ENCODE data around the gene STUM. TPM values are rescaled to one million over a fixed set of nuclear protein-coding genes. Genes with fewer than 3 reads are reported as not detected.
"Not testable (repeated sequence)": the region's sequence is repeated elsewhere in the genome, so short reads cannot be mapped to it uniquely, and the experiment has no call there.

STUM gene
- polyA plus RNA-seq, 1 donor (not counting 4 experiments of a cell fraction or from before 2014, with no cell fraction given), result 0.01 TPM

- Histone ChIP-seq H3K9me3 (ENCODE audit: control insufficient read depth, low read depth, low read length) (no peaks in the 10 kb centered on the region), H3K27me3 (ENCODE audit: control insufficient read depth, extremely low read depth, insufficient read depth, low read length) (peaks cover 3% of the 10 kb centered on the region), H3K9ac (ENCODE audit: control insufficient read depth, extremely low read depth, insufficient read depth, low read length) (no peak overlapping the region), H3K9me1 (ENCODE audit: control insufficient read depth, extremely low read depth, insufficient read depth, low read length) (no peaks in the 10 kb centered on the region), H3K4me3 (ENCODE audit: control insufficient read depth in 2 of 3, extremely low read depth in 1 of 3, insufficient read depth in 2 of 3, low read depth in 1 of 3, low read length in 3 of 3) (no peak overlapping the region), H4K20me1 (ENCODE audit: control insufficient read depth, extremely low read depth, insufficient read depth, low read length) (no peaks in the 10 kb centered on the region), H3K4me1 (ENCODE audit: control insufficient read depth, extremely low read depth, insufficient read depth, low read length) (no peaks in the 10 kb centered on the region), H3K36me3 (ENCODE audit: control insufficient read depth in 2 of 2, extremely low read depth in 1 of 2, insufficient read depth in 2 of 2, low read length in 2 of 2) (no peaks in the 10 kb centered on the region), H3K27ac (ENCODE audit: control insufficient read depth, insufficient read depth, low read length) (no peak overlapping the region), H2AFZ (ENCODE audit: control insufficient read depth, low read length) (no peak overlapping the region), H3K79me2 (ENCODE audit: control insufficient read depth, insufficient read depth, low read length) (no peaks in the 10 kb centered on the region), H3K4me2 (ENCODE audit: control insufficient read depth, extremely low read depth, insufficient read depth, low read depth, low read length) (no peak overlapping the region)
- dilution Hi-C loops (cut with MboI; ENCODE audit: extremely low pct_ligation_motif_present, low sequenced_read_pairs), result no loop called here
- no peak for TF ChIP-seq EZH2 (IDR thresholded peaks at IDR 0.05; ENCODE audit: low read length)
- TF ChIP-seq, protein P1, sequence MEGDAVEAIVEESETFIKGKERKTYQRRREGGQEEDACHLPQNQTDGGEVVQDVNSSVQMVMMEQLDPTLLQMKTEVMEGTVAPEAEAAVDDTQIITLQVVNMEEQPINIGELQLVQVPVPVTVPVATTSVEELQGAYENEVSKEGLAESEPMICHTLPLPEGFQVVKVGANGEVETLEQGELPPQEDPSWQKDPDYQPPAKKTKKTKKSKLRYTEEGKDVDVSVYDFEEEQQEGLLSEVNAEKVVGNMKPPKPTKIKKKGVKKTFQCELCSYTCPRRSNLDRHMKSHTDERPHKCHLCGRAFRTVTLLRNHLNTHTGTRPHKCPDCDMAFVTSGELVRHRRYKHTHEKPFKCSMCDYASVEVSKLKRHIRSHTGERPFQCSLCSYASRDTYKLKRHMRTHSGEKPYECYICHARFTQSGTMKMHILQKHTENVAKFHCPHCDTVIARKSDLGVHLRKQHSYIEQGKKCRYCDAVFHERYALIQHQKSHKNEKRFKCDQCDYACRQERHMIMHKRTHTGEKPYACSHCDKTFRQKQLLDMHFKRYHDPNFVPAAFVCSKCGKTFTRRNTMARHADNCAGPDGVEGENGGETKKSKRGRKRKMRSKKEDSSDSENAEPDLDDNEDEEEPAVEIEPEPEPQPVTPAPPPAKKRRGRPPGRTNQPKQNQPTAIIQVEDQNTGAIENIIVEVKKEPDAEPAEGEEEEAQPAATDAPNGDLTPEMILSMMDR (optimal IDR thresholded peaks at IDR 0.05 in 1 of 3, IDR thresholded peaks at IDR 0.05 in 1 of 3, conservative IDR thresholded peaks at IDR 0.05 in 1 of 3; ENCODE audit: extremely low read depth in 1 of 3, insufficient read depth in 2 of 3, low read length in 3 of 3), result no peak
- DNase-seq (ENCODE audit: low read depth, low spot score) (no peak), FAIRE-seq (no peak)
Measured at GRCh38 chr1:226616636-226617035, 68.1 kb downstream of the STUM start.

DNA sequence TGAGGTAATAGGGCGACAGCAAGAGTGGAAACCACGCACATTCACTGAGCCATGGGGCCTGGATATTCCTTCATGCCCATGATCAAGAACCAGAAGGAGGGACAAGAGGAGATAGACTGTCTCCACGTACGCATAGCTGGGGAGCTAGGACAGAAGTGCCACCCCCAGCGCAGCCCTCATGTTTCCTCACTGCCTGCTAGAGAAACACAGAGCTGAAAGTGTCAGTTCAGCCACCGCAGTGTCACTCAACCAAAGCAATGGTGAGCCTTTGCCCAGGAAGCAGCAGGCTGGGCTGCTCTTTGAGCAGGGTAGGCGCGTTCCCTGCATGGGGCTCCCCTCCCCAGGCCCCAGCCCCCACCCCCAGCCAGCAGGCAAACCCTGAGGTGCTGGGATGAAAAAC is 68.5 kb downstream of the STUM start:
- H3K36me3 ChIP-seq (ENCODE audit: control insufficient read depth in 2 of 2, extremely low read depth in 1 of 2, insufficient read depth in 2 of 2, low read length in 2 of 2), result no peaks in the 10 kb centered on the region
- no peak overlapping the region for H2AFZ ChIP-seq (ENCODE audit: control insufficient read depth, low read length)
- H3K27me3 ChIP-seq (ENCODE audit: control insufficient read depth, extremely low read depth, insufficient read depth, low read length), result peaks cover 3% of the 10 kb centered on the region
- TF ChIP-seq, protein P1 (optimal IDR thresholded peaks at IDR 0.05 in 1 of 3, IDR thresholded peaks at IDR 0.05 in 1 of 3, conservative IDR thresholded peaks at IDR 0.05 in 1 of 3; ENCODE audit: extremely low read depth in 1 of 3, insufficient read depth in 2 of 3, low read length in 3 of 3), result no peak
- TF ChIP-seq EZH2 (IDR thresholded peaks at IDR 0.05; ENCODE audit: low read length), result no peak
- H3K9me3 ChIP-seq (ENCODE audit: control insufficient read depth, low read depth, low read length), result no peaks in the 10 kb centered on the region
- H3K79me2 ChIP-seq (ENCODE audit: control insufficient read depth, insufficient read depth, low read length), result no peaks in the 10 kb centered on the region
- no peak for FAIRE-seq
- no peak overlapping the region for H3K27ac ChIP-seq (ENCODE audit: control insufficient read depth, insufficient read depth, low read length)
- H3K4me3 ChIP-seq (ENCODE audit: control insufficient read depth in 2 of 3, extremely low read depth in 1 of 3, insufficient read depth in 2 of 3, low read depth in 1 of 3, low read length in 3 of 3), result no peak overlapping the region
- no peaks in the 10 kb centered on the region for H3K9me1 ChIP-seq (ENCODE audit: control insufficient read depth, extremely low read depth, insufficient read depth, low read length)
- no peaks in the 10 kb centered on the region for H4K20me1 ChIP-seq (ENCODE audit: control insufficient read depth, extremely low read depth, insufficient read depth, low read length)
- dilution Hi-C loops (cut with MboI; ENCODE audit: extremely low pct_ligation_motif_present, low sequenced_read_pairs), result no loop called here
- DNase-seq (ENCODE audit: low read depth, low spot score), result no peak
- no peak overlapping the region for H3K9ac ChIP-seq (ENCODE audit: control insufficient read depth, extremely low read depth, insufficient read depth, low read length)
- no peak overlapping the region for H3K4me2 ChIP-seq (ENCODE audit: control insufficient read depth, extremely low read depth, insufficient read depth, low read depth, low read length)
- H3K4me1 ChIP-seq (ENCODE audit: control insufficient read depth, extremely low read depth, insufficient read depth, low read length), result no peaks in the 10 kb centered on the region

DNA sequence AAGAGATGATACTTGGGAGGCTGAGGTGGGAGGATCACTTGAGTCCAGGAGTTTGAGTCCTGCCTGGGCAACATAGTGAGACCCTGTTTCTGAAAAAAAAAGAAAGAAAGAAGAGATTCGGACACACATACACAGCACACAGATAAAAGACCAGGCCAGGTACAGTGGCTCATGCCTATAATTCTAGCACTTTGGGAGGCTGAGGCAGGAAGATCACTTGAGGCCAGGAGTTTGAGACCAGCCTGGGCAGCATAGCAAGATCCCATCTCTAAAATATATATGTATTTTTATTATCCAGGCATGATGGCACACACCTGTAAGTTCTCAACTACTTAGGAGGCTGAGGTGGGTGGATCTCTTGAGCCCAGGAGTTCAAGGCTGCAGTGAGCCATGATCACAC is 69.2 kb downstream of the STUM start:
- DNase-seq (ENCODE audit: low read depth, low spot score); H3K27me3 ChIP-seq (ENCODE audit: control insufficient read depth, extremely low read depth, insufficient read depth, low read length); H3K9ac ChIP-seq (ENCODE audit: control insufficient read depth, extremely low read depth, insufficient read depth, low read length); H3K36me3 ChIP-seq (ENCODE audit: control insufficient read depth in 2 of 2, extremely low read depth in 1 of 2, insufficient read depth in 2 of 2, low read length in 2 of 2); dilution Hi-C loops (cut with MboI; ENCODE audit: extremely low pct_ligation_motif_present, low sequenced_read_pairs); H3K4me3 ChIP-seq (ENCODE audit: control insufficient read depth in 2 of 3, extremely low read depth in 1 of 3, insufficient read depth in 2 of 3, low read depth in 1 of 3, low read length in 3 of 3); FAIRE-seq; H3K4me2 ChIP-seq (ENCODE audit: control insufficient read depth, extremely low read depth, insufficient read depth, low read depth, low read length); H3K9me1 ChIP-seq (ENCODE audit: control insufficient read depth, extremely low read depth, insufficient read depth, low read length); H3K27ac ChIP-seq (ENCODE audit: control insufficient read depth, insufficient read depth, low read length); H3K79me2 ChIP-seq (ENCODE audit: control insufficient read depth, insufficient read depth, low read length); H3K4me1 ChIP-seq (ENCODE audit: control insufficient read depth, extremely low read depth, insufficient read depth, low read length); H3K9me3 ChIP-seq (ENCODE audit: control insufficient read depth, low read depth, low read length); H2AFZ ChIP-seq (ENCODE audit: control insufficient read depth, low read length); H4K20me1 ChIP-seq (ENCODE audit: control insufficient read depth, extremely low read depth, insufficient read depth, low read length): not testable (repeated sequence)

Measured in keratinocyte (primary cell).